ENCODE measurements around the gene RTN4IP1. TPM values are rescaled to one million over a fixed set of nuclear protein-coding genes. Genes with fewer than 3 reads are reported as not detected.

The RTN4IP1 gene
- total RNA-seq, 2 experiments from 2014 or later = 8.4 to 9.6 TPM

GRCh38 chr6:106572875-106573585, 56.3 kb downstream of the RTN4IP1 start:
- ATAC-seq = no peak
- intact Hi-C loops (cut with micrococcal nuclease) = no loop called here
- ChIA-PET POLR2A (interaction anchor here (1.2 kb wide), 1 partner anchor 106 kb away, joined by 3 read pairs; no protein-coding TSS in a partner anchor), CTCF (interaction anchor here (0.7 to 17.9 kb wide), 8 partner anchors 10 to 406 kb away, joined by 3 to 423 read pairs (median 4); no protein-coding TSS in a partner anchor)
- H3K36me3 Mint-ChIP-seq (ENCODE audit: low read depth) = peaks cover 2% of the 10 kb centered on the region
- DNase-seq = no peak
- H3K27me3 Mint-ChIP-seq = no peaks in the 10 kb centered on the region
- no peak overlapping the region for H3K4me3 Mint-ChIP-seq
- H3K27ac Mint-ChIP-seq = no peak overlapping the region
- TF ChIP-seq CTCF (IDR thresholded peaks at IDR 0.05) = no peak
- H3K4me1 Mint-ChIP-seq (ENCODE audit: low read depth) = peaks cover 10% of the 10 kb centered on the region
- no peaks in the 10 kb centered on the region for H3K9me3 Mint-ChIP-seq

DNA sequence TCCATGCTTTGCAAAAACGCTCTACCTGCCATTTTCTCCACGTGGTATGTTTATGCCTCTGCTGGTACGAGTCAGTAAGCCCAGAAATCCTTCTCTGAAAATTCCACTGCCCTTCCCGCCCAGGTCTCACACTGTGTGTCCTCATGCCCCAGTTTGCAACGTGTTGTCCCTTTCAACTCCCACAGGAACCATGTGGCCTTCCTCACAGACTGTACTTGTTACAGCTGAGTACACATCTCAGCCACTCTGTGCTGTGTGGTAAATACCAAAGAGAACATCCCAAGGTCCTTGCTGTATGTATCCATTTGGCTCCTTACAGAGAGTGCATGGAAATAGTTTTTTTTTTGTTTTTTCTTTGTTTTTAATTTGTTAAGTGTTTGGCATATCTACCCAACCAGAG, 56.9 kb downstream of the RTN4IP1 start:
- intact Hi-C loops (cut with micrococcal nuclease) = no loop called here

GRCh38 chr6:106569428-106569827, 59.9 kb downstream of the RTN4IP1 start:
- H3K27ac Mint-ChIP-seq = no peak overlapping the region
- H3K36me3 Mint-ChIP-seq (ENCODE audit: low read depth) = peaks cover 2% of the 10 kb centered on the region
- peaks cover 5% of the 10 kb centered on the region for H3K4me1 Mint-ChIP-seq (ENCODE audit: low read depth)
- H3K9me3 Mint-ChIP-seq = no peaks in the 10 kb centered on the region
- DNase-seq (no peak), ATAC-seq (no peak)
- ChIA-PET CTCF (interaction anchor here (0.9 to 17.9 kb wide), 6 partner anchors 11 to 411 kb away, joined by 3 to 423 read pairs (median 4); no protein-coding TSS in a partner anchor), POLR2A (interaction anchor here (1.3 kb wide), 1 partner anchor 59 kb away, joined by 3 read pairs; no protein-coding TSS in a partner anchor)
- no peak for TF ChIP-seq CTCF (IDR thresholded peaks at IDR 0.05)
- no peak overlapping the region for H3K4me3 Mint-ChIP-seq
- intact Hi-C loops (cut with micrococcal nuclease) = no loop called here
- no peaks in the 10 kb centered on the region for H3K27me3 Mint-ChIP-seq

More for the DNA sequence above, 56.9 kb downstream of the RTN4IP1 start:
- TF ChIP-seq CTCF (IDR thresholded peaks at IDR 0.05) = no peak
- Mint-ChIP-seq H3K4me3 (no peak overlapping the region), H3K27me3 (no peaks in the 10 kb centered on the region), H3K36me3 (ENCODE audit: low read depth) (peaks cover 2% of the 10 kb centered on the region), H3K4me1 (ENCODE audit: low read depth) (peaks cover 10% of the 10 kb centered on the region), H3K9me3 (no peaks in the 10 kb centered on the region), H3K27ac (no peak overlapping the region)
- DNase-seq (no peak), ATAC-seq (no peak)
- CTCF ChIA-PET = interaction anchor here (1.0 to 17.9 kb wide), 6 partner anchors 9 to 407 kb away, joined by 3 to 423 read pairs (median 4); no protein-coding TSS in a partner anchor
- POLR2A ChIA-PET = interaction anchor here (1.2 kb wide), 1 partner anchor 106 kb away, joined by 3 read pairs; no protein-coding TSS in a partner anchor

- Mint-ChIP-seq H3K9me3 (no peaks in the 10 kb centered on the region), H3K4me3 (no peak overlapping the region), H3K36me3 (ENCODE audit: low read depth) (peaks cover 3% of the 10 kb centered on the region), H3K27ac (peak overlapping the region; percentile 44), H3K4me1 (ENCODE audit: low read depth) (peaks cover 5% of the 10 kb centered on the region), H3K27me3 (no peaks in the 10 kb centered on the region)
- DNase-seq (no peak), ATAC-seq (no peak)
- TF ChIP-seq CTCF (IDR thresholded peaks at IDR 0.05) = no peak
- CTCF ChIA-PET = interaction anchor here (1.1 to 17.9 kb wide), 3 partner anchors 58 to 229 kb away, joined by 4 to 423 read pairs (median 136); no protein-coding TSS in a partner anchor
- POLR2A ChIA-PET = interaction anchor here (1.3 kb wide), 1 partner anchor 58 kb away, joined by 3 read pairs; no protein-coding TSS in a partner anchor
- intact Hi-C loops (cut with micrococcal nuclease) = no loop called here
These were observed 60.8 kb downstream of the RTN4IP1 start for GRCh38 chr6:106568530-106568929.

DNA sequence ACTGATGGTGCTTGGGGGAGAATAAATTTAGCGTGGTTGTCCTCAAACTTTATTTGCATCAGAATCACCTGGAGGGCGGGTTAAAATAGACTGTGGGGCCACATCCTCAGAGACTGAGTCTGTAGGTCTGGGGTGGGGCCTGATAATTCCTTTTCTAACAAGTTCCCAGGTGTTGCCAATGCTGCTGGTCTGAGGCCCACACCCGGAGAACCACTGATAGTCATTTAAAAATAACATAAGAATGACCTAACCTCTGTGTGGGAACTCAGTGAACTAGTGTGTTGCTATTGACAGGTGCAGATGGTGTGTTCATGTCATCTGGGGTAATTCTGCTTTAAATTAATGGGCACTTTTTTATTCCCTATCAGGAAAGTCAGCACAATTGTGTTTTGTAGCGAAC, 64.8 kb downstream of the RTN4IP1 start:
- ChIA-PET CTCF (interaction anchor here (1.0 to 17.9 kb wide), 10 partner anchors 11 to 225 kb away, joined by 3 to 423 read pairs (median 6); partner anchors contain the start of gene CRYBG1), POLR2A (interaction anchor here (1.5 to 1.8 kb wide), 2 partner anchors 27 to 52 kb away, joined by 3 to 8 read pairs; no protein-coding TSS in a partner anchor)
- Mint-ChIP-seq H3K4me1 (ENCODE audit: low read depth) (peaks cover 23% of the 10 kb centered on the region), H3K9me3 (no peaks in the 10 kb centered on the region), H3K36me3 (ENCODE audit: low read depth) (peaks cover 10% of the 10 kb centered on the region), H3K27me3 (no peaks in the 10 kb centered on the region), H3K4me3 (no peak overlapping the region), H3K27ac (peak overlapping the region; percentile 37)
- DNase-seq (no peak), ATAC-seq (no peak)
- intact Hi-C loops (cut with micrococcal nuclease) = loop anchor here (5.0 kb wide), 1 partner anchor 52 kb away; no protein-coding TSS in a partner anchor
- TF ChIP-seq CTCF (IDR thresholded peaks at IDR 0.05) = no peak
